NCI-H2029 treated with DMSO at 0.1 percent for 48 hours (cell line): ENCODE results near the gene HOXD4.

Experiments
- DNase-seq: peaks from one replicate; lab custom pipeline; 2025; lab: John Stamatoyannopoulos, UW

The HOXD4 gene

DNA sequence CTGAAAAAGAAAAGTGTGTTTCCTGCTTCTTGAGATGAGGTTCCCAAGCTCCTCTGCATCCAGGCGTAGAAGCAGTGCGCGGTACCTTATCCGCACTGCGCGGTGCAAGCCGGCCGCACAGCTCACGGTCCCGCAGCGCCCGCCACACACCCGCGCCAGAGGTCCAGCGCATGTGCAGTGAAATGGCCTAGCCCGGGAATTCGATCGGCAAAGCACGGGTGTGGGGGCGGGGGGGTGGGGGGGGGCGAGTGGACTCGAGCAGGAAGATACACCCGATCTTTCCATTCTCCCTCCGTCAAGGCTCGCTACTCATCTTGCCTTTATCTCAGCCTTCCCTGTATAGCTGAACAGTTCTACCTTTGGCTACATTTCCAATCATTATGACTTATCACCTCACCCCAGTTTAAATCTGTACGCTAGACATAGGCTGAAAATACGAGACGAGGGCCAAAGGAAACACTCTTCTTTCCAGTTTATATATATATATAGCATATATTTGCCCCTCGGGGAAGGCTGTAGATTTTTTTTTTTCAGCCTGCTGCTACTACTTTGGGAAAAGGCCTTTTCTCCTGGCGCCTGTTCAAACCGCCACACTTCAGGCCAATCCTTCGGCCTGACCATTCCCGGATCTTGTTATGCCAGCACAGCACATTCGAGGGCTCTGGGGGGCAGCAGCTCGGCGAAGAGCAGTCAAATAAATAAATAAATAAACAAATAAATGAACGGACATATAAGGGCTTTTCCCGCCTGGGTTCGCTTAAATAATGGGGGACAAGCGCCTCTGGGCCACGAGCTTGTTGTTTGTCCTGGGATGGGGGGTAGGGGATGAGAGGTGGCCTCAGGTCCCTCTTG, 11.5 kb upstream of the HOXD4 start:
- peak; percentile 44 for DNase-seq

DNA sequence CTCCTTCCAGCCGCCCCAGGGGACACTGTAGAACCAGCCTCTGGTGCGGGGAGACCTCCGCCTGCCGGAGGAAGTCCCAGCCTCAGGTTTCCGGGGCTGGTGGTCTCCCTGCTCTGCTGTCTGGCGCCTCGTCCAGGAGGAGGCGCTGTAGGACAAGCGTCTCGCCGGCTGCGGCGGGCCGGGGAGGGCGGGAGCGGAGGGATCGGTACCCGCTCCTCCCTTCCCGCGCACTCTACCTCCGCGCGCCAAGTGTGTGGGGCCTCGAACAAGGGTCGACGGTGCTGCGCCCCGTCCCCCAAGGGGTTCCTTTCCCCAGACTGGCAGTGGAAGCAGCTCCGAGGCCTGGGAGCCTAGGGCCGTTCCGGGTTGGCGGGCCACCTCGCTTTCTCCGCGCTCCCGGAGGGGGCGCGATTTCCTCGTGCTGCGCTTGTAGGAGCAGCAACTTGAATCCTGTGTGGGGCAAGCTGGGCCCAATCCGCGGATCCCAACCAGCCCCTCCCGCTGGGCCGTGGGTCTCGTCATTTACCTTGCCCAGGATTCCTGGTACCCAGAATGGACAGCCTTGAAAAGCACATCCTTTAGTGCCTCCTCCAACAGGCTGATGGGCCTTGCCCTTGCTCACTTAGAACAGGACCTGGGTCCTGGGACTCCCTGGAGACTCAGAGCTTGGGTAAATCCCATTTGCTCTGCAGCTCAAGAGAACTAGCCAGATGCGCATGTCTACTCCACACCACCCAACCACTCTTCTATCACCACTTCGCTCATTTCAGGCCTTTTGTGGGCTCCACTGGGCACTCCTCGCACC, 10.6 kb upstream of the HOXD4 start:
- DNase-seq: no peak

DNA sequence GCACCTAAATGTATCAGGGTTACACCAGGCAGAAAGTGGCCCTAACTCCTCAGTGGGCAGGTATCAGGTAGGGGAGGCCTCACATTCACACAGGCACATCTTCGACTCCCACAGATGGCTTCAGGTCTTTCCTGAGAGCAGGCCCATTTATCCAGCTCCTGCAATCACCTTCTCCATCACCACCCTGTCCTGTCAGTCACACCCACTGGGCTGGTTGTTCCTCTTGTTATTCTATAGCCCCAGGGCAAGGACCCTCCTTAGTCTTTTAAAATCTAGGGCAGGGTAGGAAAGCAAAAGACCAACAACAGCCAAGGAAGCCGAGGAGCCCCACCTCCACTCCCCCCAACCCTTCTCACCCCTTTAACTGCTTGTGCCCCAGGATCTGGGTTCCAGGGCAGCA, 9.1 kb upstream of the HOXD4 start:
- no peak for DNase-seq

DNA sequence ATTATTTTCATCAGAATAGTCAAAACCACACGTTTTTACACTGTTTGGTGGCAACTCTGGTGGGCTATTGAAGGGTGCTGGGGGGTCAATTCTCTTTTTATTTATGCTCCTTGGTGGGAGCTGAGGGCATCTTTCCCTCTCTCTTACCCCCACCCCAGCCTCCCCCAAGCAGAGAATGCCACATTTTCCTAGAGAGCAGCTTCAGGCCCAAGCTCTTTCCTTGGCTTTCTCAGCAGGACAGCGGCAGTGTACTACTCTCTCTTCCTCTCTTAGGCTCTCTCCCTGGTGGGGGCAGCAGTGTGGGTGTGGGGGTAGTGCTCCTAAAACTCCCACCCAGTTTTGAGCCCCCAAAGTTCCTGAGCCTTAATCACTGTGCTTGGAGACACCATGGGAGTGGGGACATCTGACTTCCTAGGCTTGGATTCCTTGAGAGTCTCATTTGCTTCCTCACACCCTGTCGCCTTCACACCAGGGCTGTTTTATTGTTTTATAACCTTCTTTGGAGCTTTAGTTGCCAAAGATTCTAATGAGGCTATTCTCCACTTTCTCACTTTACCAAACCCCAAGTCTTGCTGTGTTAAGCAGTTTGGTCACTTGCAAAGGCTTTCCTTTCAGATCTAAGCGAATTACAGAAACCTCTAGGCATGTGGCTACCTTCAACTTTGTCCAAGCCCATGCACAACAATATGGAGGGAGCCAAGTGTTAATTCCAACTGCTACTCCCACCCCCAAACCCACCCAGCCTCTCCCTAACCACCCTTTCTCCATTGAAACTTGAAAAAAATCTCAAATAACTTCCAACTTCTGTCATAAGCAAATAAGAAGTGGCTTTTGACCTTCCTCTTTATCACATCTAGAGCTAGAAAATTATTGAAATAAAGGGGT, 6.0 kb upstream of the HOXD4 start:
- no peak for DNase-seq

DNA sequence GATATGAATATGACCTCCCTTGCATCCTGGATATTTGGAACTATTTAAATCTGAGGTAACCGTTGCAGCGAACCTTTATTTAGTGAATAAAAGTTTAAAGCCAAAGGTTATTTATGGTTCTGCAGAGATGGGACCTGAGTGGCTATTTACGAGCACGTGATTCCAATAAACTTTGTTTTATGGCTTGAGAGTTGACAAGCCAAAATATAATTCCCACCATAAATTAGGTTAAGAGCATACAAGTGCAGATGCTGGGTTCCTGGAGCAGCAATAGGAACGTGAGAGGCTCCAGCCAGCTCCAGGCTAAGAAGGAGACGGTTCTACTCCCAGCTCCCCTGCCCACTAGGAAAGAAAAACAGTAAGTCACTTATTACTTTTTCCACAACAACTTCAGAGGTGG, 5.2 kb upstream of the HOXD4 start:
- no peak for DNase-seq

DNA sequence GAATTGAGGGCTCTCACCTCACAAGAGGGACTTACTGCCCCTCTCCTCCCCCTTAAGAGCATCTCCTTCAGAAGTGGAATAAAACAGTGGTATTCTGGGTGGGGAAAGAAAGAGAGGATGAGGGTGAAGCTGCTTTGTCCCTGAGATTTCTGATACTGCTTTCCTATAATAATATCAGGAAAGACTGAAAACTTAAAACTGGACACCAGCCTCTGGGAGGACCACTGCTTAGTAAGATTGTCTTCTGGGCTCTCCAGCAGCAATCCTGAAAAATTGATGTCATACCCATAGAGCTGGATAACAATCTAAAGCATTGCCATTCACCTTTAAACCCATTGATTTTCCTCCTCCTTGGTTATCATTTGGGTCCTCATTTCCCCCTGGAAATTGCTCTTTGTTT, 4.7 kb upstream of the HOXD4 start:
- no peak for DNase-seq

DNA sequence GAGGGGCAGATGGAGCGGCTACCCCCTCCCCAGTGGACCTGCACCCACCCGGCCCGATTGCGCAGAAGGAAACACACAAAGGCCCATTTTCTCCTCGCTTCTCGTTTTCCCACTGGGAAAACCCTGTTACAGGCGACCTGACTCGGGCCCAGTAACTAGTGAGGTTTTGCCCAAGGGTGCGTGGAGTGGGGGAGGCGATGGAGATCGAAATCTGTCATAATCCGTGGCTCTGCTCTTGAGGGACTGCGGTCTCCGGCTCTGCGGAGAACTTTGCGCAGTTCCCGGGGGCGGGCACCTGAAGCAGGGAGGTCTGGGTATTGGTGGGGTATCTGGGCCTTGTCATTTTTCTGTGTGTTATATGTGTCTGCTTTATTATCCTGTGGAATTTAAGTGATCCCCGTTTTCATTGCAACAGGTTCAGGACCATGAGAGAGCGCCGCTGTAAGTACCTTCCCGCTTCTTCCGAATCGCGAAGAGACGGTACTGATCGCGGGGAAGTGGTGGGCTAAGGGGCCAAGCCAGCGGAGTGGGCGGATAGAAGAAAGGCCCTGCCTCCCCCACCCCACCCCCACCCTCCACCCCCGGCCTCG, 4.0 kb upstream of the HOXD4 start:
- DNase-seq: no peak

DNA sequence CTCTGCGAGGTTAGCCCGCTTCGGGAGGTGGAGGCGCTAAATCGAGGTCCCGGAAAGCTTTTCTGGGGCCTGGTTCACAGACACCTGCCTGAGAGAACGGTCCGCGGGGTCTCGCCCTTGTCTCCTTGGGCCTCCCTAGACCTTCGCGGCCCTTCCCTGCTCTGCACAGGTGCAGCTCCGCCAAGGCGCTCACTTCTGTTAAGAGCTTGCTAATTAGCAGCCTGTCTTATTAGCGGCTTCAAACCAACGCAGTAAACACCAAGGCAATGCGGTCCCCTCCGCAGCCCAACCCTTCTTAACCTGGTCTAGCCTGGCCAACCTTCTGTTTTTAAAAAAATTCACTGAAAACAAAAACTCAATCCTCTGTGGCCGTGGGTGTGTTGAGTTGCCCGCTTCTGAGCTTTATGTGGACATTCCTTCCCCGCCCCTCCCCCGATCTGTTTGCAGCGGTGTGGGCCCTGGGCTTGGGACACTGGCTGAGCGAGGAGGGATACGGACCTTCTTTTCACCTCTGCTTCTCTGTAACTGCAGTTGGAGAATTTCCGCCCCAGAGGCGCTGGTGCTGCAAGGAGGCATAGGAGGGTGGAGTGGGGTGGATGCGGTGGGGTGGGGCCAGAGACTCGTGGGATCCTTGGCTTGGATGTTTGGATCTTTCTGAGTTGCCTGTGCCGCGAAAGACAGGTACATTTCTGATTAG, 3.4 kb upstream of the HOXD4 start:
- no peak for DNase-seq

DNA sequence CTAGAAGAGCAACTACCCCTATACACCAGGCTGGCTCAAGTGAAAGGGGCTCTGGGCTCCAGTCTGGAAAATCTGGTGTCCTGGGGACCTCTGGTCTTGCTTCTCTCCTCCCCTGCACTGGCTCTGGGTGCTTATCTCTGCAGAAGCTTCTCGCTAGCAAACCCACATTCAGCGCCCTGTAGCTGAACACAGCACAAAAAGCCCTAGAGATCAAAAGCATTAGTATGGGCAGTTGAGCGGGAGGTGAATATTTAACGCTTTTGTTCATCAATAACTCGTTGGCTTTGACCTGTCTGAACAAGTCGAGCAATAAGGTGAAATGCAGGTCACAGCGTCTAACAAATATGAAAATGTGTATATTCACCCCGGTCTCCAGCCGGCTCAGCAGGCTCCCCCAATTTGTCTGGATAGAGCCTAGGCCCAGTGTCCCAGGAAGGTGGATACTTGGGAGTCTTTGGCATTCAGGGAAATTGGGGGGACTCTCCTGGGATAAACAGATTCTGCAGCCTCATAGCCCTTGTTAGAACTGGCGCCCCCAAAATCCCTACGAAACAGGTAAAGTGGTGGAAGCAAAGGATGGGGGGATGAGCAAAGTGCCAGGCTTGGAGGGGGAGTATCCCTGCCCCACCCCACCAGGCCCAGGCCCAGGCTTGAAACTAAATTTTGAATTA, 2.5 kb upstream of the HOXD4 start:
- DNase-seq: no peak

DNA sequence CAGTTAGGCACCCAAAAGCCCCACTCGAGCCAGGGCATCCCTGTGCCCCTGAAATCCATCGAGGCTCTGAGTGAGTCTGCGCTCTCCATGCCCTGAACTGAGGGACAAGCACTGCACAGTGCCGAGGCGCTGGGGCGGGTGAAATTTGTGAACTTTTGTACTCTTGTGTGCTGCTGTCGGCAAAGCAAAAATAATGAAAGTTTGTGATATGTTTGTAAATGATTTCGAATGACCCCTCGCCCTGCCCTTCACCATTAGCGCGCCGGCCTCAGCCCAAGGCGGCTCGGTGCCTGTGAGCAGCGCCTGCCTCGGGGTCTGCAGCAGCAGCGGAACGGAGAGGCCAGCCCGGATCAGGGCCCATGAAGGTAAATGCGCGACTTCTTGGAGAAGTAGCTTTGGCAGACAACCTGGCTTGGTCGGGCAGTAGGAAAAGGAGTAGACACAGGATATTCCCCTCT, 1.8 kb upstream of the HOXD4 start:
- no peak for DNase-seq

DNA sequence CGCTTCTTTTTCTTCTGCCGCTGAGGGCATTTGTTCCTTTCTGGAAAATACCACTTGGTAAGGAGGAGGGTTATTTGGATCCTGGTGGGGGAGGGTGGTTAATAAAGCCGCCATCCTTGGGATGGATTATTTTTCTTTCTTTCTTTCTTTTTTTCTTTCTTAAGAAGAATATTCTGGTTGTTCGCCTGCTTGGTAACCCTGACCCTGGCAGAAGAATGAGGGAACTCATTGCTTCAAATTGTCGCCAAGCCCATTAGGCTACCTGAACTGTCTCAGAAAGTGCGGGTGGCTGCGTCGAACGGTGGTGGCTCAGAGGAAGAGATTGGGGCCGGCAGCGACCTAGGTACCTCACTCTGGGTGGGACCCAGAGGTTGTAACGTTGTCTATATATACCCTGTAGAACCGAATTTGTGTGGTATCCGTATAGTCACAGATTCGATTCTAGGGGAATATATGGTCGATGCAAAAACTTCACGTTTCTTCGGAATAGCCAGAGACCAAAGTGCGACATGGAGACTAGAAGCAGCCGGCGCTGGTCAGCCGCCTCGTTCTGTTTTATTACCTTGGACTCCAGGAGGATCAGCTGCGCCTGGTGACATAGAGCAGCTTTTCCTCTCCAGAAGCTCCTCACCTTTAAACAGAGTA, 1.3 kb upstream of the HOXD4 start:
- no peak for DNase-seq

DNA sequence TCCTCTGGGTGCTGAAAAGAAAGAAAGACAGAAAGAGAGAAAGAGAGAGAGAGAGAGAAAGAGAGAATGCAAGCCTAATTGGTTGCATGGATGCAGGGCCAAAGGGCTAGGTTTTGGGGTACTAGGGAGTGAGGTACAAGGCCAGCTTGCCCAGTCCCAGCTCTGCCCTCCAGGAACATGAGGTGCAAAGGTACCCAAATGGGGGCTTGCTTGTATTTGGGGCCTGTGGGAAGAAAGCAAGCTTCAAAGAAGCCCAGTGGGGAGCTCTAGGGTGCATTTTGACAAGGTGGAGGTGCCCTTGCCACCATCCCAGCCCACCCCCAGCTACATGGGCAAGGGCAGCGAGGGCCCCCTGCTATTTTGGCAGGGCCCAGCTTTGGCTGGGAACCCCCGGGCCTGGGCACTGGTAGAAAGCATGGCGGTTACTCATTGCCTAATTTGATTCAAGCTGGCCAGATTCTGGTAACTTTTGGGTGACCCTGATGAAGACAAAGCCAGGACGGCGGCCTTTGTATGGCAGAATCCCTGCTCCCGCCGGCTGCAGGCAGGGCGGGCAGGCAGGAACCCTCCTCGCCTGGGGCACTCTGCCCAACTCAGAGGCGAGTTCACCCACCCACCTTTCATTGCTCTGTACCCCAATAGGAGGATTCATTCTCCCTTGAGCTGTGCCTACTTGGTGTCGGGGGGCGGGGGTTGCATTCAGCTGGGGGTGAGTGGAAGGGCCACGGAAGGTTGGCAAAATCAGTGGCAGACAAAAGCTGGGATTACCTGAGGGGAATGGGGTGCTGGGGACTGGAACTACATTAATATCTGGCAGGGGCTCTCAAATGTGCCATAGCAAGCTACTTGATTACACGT, 537 bp upstream of the HOXD4 start:
- no peak for DNase-seq

DNA sequence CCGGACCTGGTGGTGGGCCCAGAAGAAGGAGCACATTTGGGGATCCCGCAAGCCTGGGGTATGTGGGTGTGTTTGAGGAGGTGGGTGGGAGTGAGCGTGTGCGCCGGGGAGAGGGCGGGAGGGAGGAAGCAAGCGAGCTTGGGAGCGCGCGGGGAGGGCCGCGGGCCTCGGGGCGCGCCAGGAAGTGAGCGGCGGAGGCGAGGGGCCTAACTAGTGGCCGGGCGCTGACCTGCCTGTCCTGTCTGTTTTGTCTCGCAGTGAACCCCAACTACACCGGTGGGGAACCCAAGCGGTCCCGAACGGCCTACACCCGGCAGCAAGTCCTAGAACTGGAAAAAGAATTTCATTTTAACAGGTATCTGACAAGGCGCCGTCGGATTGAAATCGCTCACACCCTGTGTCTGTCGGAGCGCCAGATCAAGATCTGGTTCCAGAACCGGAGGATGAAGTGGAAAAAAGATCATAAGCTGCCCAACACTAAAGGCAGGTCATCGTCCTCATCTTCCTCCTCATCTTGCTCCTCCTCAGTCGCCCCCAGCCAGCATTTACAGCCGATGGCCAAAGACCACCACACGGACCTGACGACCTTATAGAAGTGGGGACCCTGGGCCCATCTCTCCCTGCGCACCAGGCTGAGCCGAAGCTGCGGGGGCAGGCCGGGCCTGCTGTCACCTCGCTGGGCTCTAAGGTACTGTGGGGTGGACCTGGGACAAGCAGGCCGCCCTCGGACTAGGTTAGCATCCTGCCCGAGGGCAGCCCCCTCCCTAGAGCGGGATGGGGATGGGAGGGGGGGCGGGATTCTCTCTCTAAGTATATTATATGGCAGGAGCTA, 1.2 kb downstream of the HOXD4 start:
- no peak for DNase-seq

DNA sequence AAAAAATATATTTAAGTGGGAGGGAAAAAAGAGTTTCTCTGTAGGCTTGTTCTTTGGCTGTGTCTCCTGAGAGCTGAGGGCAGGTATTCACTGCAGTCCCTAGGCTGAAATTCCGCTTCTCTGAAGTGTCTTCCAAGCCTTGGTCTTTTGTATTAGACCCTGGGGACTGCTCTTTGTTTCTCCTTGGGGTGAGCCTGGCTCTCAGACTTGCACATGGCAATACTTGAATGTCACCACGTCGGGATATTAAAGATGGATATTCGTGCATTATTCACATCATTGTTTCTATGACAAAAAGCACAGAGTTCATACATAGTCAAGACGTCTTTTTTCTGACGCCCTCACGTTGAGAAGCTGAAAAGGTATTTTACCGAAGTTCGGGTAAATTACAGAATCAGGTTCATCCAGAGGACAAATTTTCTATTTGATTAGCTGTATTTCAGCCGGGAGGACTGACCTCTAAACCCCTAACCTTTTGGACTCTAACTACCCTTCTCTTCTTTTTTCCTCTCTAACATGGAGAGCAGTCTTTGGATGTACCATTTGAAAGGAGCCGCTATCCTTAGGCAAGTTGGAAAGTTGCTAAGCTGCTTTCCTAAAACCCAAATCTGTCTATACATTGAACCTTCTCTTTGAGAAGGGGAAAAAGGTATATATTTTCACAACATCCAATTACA, 3.4 kb downstream of the HOXD4 start:
- no peak for DNase-seq

DNA sequence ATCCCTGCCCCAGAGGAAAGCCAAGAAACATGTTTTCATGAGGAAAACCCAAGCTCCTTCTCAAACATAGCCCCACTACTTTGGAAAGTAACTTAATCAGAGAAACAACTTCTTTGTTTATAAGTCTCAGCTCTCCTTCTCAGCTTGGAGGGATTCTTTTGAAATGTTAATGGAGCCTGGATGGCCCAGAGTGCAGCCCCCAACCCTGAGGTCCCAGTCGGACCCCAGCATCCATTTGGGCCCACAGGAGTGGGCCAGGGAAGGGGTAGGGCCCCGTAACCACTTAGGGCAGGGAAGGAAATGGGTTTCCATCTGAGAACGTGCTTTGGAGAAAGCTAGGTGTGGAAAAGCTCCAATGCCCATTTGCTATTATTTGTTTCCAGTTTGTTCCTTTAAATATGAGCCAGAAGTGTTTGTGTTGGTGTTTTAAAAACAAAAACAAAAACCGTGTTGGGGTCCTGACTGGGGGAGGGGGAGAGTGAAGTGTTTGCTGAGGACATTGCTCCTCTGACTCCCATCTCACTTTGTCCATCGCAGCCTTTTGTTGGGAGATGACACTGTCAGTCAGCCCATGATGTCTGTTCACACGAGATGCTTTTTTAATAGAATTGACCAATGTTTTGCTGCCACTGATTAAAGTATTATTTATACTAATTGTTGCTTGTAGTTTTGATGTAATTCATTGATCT, 4.2 kb downstream of the HOXD4 start:
- DNase-seq: no peak

DNA sequence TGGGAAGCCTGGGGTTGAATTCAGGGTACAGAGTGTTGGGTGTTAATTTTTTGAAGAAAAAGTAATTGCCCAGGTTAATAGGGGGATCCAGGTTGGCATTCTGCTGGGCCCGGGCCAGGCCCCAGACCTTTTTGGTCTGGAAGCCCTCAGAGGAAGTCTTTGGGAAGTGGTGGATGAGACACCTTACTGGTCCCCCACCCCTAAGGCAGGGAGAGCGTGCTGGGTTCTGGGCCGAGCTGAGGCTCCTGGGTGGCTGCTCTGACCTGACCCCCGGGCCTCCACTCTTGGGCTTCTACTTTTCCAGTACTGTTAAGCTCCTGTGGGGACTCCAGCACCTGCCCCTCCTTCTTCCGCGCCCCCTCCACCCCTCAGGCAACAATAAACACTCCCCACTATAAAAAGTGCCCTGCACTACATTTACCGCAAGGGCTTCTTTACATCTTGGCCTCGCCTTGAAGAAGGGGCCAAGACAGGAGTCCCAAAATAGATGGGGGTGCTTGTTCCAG, 5.0 kb downstream of the HOXD4 start:
- DNase-seq: no peak
